ENCODE results near the gene RPH3AL. TPM values are rescaled to one million over a fixed set of nuclear protein-coding genes. Genes with fewer than 3 reads are reported as not detected.

RPH3AL gene
- total and polyA plus RNA-seq, 2 of the 8 experiments (the other 6 are each of a cell fraction or from before 2014, with no cell fraction given), result 5.6 to 5.8 TPM

DNA sequence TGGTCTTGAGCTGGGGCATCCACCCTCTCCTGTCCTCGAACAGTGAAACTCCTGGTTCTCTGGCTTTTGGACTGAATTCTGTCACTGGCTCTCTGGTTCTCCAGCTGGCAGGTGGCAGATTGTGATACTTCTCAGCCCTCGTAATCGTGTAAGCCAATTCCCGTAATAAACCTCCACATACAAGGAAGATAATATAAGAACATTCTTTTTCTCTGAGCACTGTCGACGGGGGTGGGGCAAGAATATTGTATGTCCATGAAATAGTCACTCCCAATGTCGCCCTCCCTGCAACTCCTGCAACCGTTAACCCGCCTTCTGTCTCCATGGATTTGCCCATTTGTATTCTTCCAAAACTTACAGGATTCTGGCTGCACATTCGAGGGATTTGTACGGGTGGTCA is 39.2 kb upstream of the RPH3AL start:
- no peaks in the 10 kb centered on the region for H3K79me2 ChIP-seq (ENCODE audit: control insufficient read depth in 1 of 2, insufficient read depth in 2 of 2, low read length in 2 of 2)
- no peak overlapping the region for H4K5ac ChIP-seq (ENCODE audit: insufficient read length, low read depth, low read length)
- FAIRE-seq (no peak), DNase-seq (ENCODE audit: low read depth in 1 of 2, low spot score in 2 of 2) (no peak)
- H3K27me3 ChIP-seq (replicated peaks in 1 of 4; ENCODE audit: control insufficient read depth in 3 of 4, extremely low read depth in 1 of 4, insufficient read depth in 3 of 4, low read length in 3 of 4), result peaks cover 0 to 4% (median 2%) of the 10 kb centered on the region in 4 experiments; a peak in 4 of 7 replicates
- peaks cover 0 to 5% of the 10 kb centered on the region in 2 experiments; a peak in 1 of 4 replicates for H3K9me3 ChIP-seq (ENCODE audit: insufficient read depth in 2 of 2, low read depth in 1 of 2, low read length in 1 of 2)
- H3K4me3 ChIP-seq (ENCODE audit: extremely low read depth in 1 of 4, insufficient read depth in 2 of 4, low read depth in 3 of 4, low read length in 4 of 4), result no peak overlapping the region
- TF ChIP-seq KDM5A (IDR thresholded peaks at IDR 0.05; ENCODE audit: low read length), result no peak
- TF ChIP-seq TEAD4 (IDR thresholded peaks at IDR 0.05; ENCODE audit: low read depth, low read length), result no peak
- TF ChIP-seq JUND (IDR thresholded peaks at IDR 0.05; ENCODE audit: low read length), result no peak
- no peak for TF ChIP-seq SRF (IDR thresholded peaks at IDR 0.05; ENCODE audit: low read depth, low read length)
- no peak for TF ChIP-seq ZNF274 (IDR thresholded peaks at IDR 0.05; ENCODE audit: borderline replicate concordance, extremely low read depth, low read length)
- no peak for TF ChIP-seq NRF1 (IDR thresholded peaks at IDR 0.05; ENCODE audit: low read depth, low read length)
- TF ChIP-seq BACH1 (IDR thresholded peaks at IDR 0.05; ENCODE audit: low read length), result no peak
- TF ChIP-seq TAF1 (IDR thresholded peaks at IDR 0.05; ENCODE audit: low read depth, low read length), result no peak
- TF ChIP-seq GTF2F1 (IDR thresholded peaks at IDR 0.05; ENCODE audit: borderline replicate concordance, low read depth, low read length), result no peak
- TF ChIP-seq SP4 (IDR thresholded peaks at IDR 0.05; ENCODE audit: low read length), result no peak
- no peak for TF ChIP-seq MAX (IDR thresholded peaks at IDR 0.05)
- H2BK12ac ChIP-seq (ENCODE audit: low read depth, low read length), result no peak overlapping the region
- WGBS, 2 experiments (ENCODE audit: extremely low coverage in 1 of 2, insufficient coverage in 1 of 2, insufficient read length in 1 of 2, insufficient replicate concordance in 2 of 2, low coverage in 1 of 2, low lambda C conversion rate in 2 of 2, missing lambda C conversion rate in 1 of 2), result 83% methylated on average over 11 of the region's 11 CpGs; no CpG with 5 or more reads in 1 of the 2 experiments
- H4K8ac ChIP-seq (ENCODE audit: extremely low read depth, insufficient read depth, low read length), result no peak overlapping the region
- no peak overlapping the region for H3K4me2 ChIP-seq (ENCODE audit: insufficient read depth in 1 of 2, low read depth in 2 of 2, low read length in 2 of 2)
- no peak overlapping the region for H2AFZ ChIP-seq (ENCODE audit: low read length)
- no peaks in the 10 kb centered on the region for H3K36me3 ChIP-seq (ENCODE audit: control insufficient read depth in 2 of 4, insufficient read depth in 4 of 4, low read length in 3 of 4)
- no peaks in the 10 kb centered on the region for H3K79me1 ChIP-seq (ENCODE audit: low read depth, low read length)
- H3K18ac ChIP-seq (ENCODE audit: extremely low read depth, low read length), result no peak overlapping the region
- H2BK5ac ChIP-seq (ENCODE audit: low read depth, low read length), result no peak overlapping the region
- no peak overlapping the region for H3K4ac ChIP-seq (replicated peaks; ENCODE audit: insufficient read length, low read depth, low read length)
- H4K91ac ChIP-seq (replicated peaks; ENCODE audit: insufficient read length, low read length), result no peak overlapping the region
- CTCF ChIA-PET (ENCODE audit: partially characterized antibody), result interaction anchor here (0.6 to 1.2 kb wide), 3 partner anchors 9 to 607 kb away, joined by 3 read pairs; no protein-coding TSS in a partner anchor
- no peak overlapping the region for H3K9ac ChIP-seq (replicated peaks in 1 of 4; ENCODE audit: extremely low read depth in 1 of 4, low read depth in 3 of 4, low read length in 3 of 4)
- no peak overlapping the region for H3K23ac ChIP-seq (ENCODE audit: insufficient read length)
- no peak overlapping the region for H2AK5ac ChIP-seq (ENCODE audit: low read depth, low read length)
- no peaks in the 10 kb centered on the region for H3K23me2 ChIP-seq (ENCODE audit: low read depth, low read length)
- H2BK20ac ChIP-seq (ENCODE audit: low read length), result no peak overlapping the region
- no peak overlapping the region for H2BK15ac ChIP-seq (ENCODE audit: low read length)
- no peak overlapping the region for H3K27ac ChIP-seq (ENCODE audit: low read depth, low read length)
- no peak overlapping the region for H3K14ac ChIP-seq (ENCODE audit: insufficient read length)
- H3K4me1 ChIP-seq (replicated peaks in 1 of 4; ENCODE audit: control insufficient read depth in 3 of 4, insufficient read depth in 4 of 4, low read length in 3 of 4), result 0 out of 7 replicates have a peak, but pooled peaks cover 0 to under 1% (median 0%) of the 10 kb centered on the region in 4 experiments
- no peaks in the 10 kb centered on the region for H4K20me1 ChIP-seq (replicated peaks in 1 of 2; ENCODE audit: control insufficient read depth in 1 of 2, insufficient read depth in 2 of 2, low read length in 2 of 2)
- H2BK120ac ChIP-seq (replicated peaks; ENCODE audit: low read depth, low read length), result no peak overlapping the region
- H3K56ac ChIP-seq (replicated peaks; ENCODE audit: insufficient read length, low read depth, low read length), result no peak overlapping the region
- POLR2A ChIA-PET (ENCODE audit: partially characterized antibody), result no interaction called here

Data from H1 (cell line).